GM18858 (cell line): ENCODE measurements around the gene DAB1.
"Not testable (repeated sequence)": the region's sequence is repeated elsewhere in the genome, so short reads cannot be mapped to it uniquely, and the experiment has no call there.

ENCODE experiments used
- ATAC-seq: cut with Tn5 transposase; IDR thresholded peaks from one replicate; pipeline ENCODE4 v1.9.1; 2021; ENCODE audit not compliant: unreplicated experiment

Gene DAB1

DNA sequence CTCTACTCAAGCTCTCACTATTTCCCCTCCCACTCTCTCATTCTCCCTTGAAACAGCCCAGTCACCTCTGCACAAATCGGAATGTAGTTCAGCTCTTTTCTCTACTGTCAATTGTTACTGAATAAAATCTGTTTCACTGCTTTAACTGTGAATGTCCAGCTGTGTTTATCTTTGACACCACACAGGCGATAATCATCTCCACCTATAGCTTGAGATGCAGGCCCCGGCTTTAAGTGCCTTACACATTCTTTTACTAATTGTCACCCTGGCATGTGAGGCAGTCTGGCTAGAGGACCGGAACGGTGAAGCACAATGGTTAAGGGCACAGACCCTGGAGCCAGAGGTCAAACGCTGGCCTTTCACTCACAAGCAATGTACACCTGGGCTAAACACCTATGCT lies 335.2 kb downstream of the DAB1 start:
- no peak for ATAC-seq

DNA sequence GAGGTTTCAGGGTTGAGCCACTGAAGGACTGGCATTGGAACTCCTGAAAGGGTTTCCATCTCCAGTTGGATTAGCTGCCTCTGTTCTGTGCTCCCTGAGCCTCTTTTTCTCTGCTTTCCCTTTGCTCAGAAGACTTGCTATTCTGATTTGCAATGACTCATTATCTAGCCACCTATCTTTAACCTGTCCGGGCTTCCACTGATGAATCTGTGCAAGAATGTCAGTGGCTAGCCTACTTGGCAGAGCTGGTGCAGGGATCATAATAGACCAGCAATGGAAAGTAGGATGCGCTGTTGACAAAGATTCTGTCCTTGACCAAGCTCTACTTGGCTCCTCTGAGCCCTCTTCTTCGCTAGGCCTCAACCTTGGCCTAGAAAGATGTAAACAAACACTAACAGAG lies 336.2 kb downstream of the DAB1 start:
- ATAC-seq = not testable (repeated sequence)

- ATAC-seq = no peak
Observed at GRCh38 chr1:57086154-57086553, 337.7 kb downstream of the DAB1 start.

DNA sequence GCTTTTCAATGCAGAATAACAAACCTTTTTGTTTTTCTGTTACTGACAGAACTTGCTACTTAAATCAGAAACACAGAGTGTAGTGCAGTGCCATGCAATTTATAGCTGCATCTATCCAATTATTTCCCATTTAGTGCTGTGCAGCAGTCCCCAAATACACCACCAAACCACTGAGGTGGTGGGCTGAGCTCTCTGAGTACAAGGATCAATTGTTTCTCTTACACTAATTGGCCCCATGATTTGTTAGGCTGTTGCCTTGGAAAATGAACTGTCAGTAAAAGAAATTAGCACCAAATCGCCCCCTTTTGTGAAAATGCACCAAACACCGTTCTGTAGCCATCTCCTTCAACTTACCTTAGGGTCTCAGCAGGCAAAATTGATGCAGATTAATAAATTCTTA lies 339.2 kb downstream of the DAB1 start:
- no peak for ATAC-seq

DNA sequence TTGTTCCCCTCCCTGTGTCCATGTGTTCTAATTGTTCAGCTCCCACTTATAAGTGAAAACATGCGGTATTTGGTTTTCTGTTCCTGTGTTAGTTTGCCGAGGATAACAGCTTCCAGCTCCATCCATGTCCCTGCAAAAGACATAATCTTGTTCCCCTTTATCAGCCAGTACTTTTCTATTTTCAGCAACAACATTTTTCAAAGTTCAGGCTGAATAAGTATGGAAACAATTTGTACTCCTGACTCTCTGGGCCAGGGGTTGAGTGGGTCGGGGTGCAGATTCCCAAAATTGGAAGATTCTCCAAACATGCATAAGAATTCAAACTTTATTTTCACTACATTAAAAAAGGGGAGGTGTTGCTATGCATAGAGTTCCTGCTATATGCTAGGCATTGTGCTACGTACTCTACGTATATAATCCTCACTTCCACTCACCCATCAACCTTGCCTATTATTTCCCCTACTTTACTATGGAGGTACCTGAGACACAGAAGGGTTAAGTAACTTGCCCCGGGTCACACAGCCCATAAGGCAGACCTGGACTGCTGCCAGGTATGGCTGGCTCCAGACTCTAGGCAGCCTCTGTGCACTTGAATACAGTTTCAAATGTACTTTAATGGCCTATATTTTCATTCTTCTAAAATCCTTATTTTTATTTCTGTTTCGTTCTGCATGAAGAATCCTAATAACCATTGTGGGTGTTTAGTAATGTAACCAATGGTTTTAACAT lies 341.0 kb downstream of the DAB1 start:
- ATAC-seq = no peak

GRCh38 chr1:57079454-57080157 lies 344.3 kb downstream of the DAB1 start:
- no peak for ATAC-seq

GRCh38 chr1:57072401-57073110 lies 351.3 kb downstream of the DAB1 start:
- no peak for ATAC-seq

DNA sequence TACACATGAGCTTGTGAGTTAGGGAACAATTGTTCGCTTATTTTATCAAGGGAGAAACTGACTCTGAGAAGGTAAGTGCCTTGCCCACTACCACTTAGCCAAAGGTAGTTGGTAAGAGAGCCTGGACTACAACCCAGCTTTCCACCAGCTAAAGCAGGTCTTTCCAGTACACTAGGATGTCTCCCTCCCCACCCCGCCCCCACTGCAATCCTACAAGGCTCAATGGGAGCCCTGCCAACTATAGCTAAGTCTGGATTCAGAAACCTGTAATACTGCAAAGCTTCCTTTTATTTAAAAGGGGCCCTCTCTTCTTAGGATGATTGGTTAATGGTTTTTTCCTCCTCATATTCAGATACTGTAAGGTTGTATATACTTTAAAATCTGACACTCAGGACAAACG lies 356.0 kb downstream of the DAB1 start:
- no peak for ATAC-seq

GRCh38 chr1:57066980-57067610 lies 356.8 kb downstream of the DAB1 start:
- ATAC-seq = no peak

- no peak for ATAC-seq
Observed at GRCh38 chr1:57065442-57065841, 358.4 kb downstream of the DAB1 start.

- no peak for ATAC-seq
Observed at GRCh38 chr1:57064379-57065140, 359.3 kb downstream of the DAB1 start.

GRCh38 chr1:57063406-57064125 lies 360.3 kb downstream of the DAB1 start:
- no peak for ATAC-seq

GRCh38 chr1:57061369-57061768 lies 362.5 kb downstream of the DAB1 start:
- ATAC-seq = no peak

- no peak for ATAC-seq
Observed at GRCh38 chr1:57060451-57060850, 363.4 kb downstream of the DAB1 start.

- no peak for ATAC-seq
Observed at GRCh38 chr1:57058652-57059501, 365.0 kb downstream of the DAB1 start.

DNA sequence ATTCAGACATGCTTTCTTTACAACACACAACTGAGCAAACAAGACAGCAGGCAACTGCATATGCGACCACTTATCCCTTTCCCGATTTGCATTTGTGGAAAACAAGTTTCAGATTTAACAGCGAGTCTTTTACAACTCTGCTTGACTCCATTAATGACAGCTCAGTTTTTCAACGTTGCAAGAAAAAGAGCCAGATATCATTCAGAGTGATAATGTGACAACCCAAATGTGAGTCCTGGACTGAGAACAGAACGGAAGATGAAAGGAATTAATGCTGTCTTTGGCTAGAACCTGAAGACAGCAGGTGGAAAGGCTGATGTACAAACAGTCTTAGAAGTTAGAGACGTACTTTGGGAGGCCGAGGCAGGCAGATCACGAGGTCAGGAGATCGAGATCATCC lies 375.0 kb downstream of the DAB1 start:
- ATAC-seq = no peak

DNA sequence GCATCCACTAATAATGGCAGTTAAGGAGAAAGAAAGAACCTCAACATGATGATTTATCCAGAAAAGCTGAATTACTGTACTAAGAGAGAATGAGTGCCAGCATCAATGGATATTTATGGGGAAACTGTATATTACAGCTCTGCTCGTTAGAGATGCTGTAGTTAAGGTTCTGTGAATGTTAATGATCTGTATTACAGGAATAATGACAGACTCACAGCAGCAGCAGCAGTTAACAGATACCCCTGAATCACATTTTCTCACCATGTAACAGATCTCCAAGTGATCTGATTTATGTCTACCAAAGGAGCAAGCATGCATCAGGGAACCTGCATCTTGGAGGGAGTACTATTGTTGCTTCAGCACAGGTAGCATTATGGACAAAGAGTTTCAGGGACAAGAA lies 377.4 kb downstream of the DAB1 start:
- no peak for ATAC-seq

DNA sequence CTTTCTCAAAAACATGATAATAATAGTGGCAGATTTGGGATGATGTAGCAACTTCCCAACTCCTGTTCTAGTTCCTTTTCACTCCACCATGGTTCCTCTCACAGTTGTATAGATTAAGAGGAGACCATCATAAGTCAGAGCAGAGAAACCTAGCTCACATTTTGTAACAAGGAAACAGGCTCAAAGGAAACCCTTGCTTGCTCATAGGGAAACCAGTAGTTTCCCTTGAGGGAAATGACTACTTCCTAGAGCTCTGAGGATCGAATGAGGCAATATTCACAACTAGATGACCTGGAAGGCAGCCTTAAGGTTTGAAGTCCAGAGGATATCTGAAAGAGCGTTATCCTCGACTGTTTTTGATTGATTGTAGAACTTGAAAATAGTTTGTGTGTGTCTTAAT lies 382.0 kb downstream of the DAB1 start:
- no peak for ATAC-seq

DNA sequence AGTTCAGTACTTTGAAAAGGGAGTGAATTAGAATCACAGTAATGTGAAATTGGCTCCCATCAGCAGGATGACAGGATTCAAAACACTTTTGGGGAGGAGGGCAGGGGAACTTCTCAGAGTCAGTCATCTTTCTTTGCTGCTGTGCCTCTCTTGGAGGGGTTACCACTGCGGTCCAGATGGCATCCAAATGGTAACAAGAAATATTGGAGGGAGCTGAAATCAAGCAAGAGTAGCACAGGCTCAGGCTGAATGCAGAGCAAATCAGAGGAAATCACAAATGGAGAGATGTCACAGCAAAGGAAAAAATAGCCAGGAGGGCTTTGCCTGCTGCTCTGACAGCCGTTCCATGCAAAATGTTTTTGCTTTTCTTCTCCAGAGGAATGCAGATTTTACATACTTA lies 383.0 kb downstream of the DAB1 start:
- no peak for ATAC-seq
